ENCODE measurements around the gene HMOX1.
A peak's percentile ranks its signal among the peaks of the same experiment; 100 is the strongest.

Gene HMOX1, protein sequence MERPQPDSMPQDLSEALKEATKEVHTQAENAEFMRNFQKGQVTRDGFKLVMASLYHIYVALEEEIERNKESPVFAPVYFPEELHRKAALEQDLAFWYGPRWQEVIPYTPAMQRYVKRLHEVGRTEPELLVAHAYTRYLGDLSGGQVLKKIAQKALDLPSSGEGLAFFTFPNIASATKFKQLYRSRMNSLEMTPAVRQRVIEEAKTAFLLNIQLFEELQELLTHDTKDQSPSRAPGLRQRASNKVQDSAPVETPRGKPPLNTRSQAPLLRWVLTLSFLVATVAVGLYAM

DNA sequence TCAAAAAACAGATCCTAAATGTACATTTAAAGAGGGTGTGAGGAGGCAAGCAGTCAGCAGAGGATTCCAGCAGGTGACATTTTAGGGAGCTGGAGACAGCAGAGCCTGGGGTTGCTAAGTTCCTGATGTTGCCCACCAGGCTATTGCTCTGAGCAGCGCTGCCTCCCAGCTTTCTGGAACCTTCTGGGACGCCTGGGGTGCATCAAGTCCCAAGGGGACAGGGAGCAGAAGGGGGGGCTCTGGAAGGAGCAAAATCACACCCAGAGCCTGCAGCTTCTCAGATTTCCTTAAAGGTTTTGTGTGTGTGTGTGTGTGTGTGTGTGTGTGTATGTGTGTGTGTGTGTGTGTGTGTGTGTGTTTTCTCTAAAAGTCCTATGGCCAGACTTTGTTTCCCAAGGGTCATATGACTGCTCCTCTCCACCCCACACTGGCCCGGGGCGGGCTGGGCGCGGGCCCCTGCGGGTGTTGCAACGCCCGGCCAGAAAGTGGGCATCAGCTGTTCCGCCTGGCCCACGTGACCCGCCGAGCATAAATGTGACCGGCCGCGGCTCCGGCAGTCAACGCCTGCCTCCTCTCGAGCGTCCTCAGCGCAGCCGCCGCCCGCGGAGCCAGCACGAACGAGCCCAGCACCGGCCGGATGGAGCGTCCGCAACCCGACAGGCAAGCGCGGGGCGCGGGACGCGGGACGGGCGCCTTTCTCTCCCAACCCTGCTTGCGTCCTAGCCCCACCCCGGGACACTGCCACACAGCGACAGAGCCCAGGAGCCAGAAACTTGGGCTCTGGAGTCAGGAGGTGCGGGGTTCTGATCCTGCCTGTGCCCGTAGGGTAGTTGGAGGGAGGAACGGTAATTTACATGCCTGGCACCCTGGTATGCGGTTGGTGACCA, at the start of gene HMOX1:
Gene HMOX1, plus strand, starts transcription at position 560 of the 887 bp plus-strand sequence. Its CDS starts 78 bp downstream, at position 638.
- DNase-seq (ENCODE audit: low spot score), result peak; percentile 42

DNA sequence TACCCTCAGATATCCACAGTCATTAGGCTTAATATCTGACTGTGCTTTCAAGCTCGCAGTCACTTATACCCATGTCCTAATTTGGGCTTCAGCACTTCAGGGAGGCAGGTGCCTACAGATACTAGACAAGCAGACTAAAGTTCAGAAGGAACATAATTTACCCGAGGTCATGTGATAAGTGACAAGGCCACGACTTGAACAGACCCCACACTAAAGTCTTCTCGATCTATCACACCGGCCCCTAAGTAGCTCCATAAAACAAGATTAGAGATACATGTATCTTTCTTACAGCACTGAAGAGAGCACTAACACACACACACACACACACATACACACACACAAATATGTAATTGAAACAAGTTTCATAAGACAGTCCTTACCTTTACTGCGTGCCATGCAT, 48.6 kb upstream of the HMOX1 start:
- DNase-seq (ENCODE audit: low spot score), result no peak

DNA sequence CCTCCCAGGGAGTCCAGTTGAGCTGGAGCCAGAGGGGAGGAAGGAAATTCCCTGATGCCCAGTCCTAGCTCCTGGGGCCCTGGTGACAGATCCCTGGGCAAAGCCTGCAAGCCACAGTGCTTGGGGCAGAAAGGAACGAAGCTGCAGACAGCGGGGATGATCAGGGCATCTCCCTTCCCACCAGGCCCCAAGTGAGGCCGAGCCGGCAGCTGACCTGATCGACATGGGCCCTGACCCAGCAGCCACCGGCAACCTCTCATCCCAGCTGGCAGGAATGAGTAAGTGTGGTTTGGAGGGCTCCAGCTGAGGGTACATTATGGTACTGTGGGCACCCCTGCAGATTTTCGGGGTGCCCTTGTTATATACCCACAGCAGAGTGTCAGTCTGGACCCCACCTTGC, 47.7 kb upstream of the HMOX1 start:
- no peak for DNase-seq (ENCODE audit: low spot score)

DNA sequence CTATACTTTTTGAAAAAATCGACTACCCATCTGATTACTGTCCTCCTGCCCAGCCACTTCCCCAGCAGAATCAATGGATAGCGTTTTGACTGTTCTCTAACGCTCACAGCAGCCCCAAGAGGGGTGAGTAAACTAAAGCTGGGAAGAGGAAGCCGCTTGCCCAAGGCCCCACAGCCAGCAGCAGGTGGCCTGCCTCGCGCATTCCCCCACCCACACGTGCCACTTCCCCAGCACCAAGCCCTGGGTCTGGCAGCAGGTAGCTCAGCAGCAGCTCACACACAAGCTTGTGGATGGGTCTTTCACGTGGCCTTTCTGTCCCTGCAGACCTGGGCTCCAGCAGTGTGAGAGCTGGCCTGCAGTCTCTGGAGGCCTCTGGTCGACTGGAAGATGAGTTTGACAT, 46.9 kb upstream of the HMOX1 start:
- DNase-seq (ENCODE audit: low spot score), result no peak

DNA sequence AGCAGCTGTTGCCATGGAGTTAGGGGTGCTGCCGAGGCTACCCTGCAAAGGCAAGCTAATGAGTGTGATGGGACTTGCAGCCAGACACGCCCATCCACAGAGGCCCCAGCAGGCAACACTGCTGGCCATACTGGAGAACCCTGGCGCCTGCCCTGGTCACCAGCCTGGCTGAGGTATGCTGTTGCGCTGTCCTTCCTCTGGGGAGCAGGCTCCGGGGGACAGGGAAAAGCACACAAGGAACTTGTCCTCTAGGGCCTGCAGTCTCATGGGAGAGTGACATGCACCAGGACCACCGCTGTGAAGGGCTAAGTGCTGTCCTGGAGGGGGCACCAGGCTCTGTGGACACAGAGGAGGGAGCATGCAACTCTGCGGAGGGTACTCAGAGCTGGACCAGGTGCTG, 45.4 kb upstream of the HMOX1 start:
- DNase-seq (ENCODE audit: low spot score), result no peak

DNA sequence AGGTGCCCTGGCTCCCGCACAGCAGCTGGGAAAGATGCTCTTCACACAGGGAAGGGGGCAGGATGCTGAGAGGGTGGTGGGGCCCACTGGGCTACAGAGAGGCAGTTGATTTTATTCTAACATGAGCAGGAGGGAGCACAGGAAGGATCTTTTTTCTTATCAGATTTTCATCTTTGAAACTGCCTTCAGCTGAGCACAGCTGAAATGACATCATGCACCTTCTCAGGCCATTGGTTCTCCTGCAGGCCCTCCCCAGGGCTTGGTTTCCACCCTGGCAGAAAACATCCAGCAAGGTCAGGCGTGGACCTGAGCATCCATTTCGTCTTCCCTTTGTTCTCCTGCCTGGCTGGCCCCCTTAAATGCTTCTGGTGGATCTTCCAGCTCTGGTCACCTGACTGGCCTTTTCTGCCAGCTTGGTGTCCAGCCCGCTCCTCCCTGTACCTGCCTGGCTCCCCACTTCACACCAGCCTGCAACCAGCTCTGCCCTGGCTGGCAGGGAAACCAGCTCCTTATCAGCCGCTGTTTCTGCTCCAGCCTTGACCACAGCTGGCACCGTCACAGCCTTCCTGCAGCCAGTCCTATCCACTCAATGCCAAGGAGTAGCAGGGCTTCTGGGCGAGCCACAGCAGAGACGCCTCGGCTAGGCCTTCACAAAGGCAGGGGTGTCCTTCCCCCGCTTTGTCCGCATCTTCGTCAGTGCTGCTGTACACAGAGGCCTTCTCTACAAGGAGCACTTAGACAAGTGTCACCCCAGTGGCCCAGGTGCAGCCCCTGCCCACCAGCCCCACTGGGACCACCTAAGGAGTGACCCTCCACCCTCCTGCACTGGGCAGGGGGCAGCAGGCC, 44.7 kb upstream of the HMOX1 start:
- no peak for DNase-seq (ENCODE audit: low spot score)

DNA sequence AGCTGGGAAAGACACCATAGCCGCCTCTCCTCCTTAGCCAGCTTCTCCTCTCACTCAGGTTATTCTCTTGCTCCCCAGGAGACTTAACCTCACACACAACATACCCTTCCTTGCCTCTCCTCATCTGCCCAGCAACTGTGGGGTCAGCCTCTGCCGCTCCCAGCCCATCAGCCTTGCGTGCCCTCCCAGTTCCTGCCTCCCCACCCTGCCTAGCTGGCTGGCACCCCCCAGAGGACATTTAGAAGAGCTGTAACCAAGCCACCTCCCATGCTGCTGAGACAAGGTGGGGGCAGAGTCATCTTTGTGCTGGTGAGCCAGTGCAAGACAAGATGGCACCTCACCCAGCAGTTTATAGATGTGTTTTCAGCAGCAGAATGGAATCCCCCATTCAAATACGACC, 43.0 kb upstream of the HMOX1 start:
- DNase-seq (ENCODE audit: low spot score), result no peak

DNA sequence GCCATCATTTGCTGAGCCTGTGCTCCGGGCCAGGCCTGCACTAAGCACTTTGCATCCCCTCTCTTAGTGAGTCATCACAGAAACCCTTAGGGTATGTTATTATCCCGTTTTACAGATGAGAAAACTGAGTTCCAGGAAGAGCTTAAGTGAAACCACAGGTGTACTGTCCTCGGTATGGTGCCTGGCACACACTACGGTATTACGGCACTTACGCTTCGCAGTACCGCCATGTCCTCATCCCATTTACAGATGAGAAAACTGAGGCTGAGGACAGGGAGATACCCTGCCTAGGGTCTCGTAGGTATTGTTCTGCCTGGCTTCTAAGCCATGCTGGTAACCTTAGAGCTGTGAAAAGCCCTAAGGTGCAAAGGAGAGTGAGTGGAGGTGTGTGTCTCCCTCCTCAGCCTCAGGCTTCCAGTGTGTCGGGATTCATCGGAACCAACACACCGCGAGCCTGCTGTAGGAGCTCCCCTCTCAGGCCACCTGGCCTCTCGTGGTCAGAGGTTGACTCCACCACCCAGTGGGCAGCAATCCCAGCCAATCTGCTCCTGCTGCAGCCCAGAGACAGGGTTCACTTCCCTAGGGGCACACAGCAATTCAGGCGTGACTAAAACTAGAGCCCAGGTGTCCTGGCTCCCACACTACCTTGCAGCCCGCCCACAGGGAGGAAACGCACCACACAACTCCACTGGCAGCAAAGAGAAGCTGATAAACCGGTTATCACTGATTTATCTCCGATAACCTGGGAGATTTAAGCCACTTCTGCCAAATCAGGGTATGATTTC, 39.6 kb upstream of the HMOX1 start:
- DNase-seq (ENCODE audit: low spot score), result no peak

DNA sequence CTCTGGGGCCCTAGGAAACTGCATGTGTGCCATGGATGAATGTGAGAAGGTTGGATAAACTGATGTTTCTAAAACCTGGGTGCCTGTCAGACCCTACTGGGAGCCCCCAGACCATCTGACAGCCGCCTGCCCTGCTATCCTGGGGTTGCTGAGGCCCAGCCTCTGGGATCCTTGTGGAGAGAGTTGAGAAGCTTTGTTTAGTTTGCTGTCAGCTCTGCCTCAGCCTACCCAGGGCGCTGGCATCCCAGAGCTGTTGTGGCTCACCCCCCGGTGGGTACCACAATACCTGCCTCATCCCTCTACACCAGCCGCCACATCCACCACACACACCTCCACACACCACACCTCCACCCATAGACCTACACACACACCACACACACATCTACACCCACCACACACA, 38.5 kb upstream of the HMOX1 start:
- no peak for DNase-seq (ENCODE audit: low spot score)

DNA sequence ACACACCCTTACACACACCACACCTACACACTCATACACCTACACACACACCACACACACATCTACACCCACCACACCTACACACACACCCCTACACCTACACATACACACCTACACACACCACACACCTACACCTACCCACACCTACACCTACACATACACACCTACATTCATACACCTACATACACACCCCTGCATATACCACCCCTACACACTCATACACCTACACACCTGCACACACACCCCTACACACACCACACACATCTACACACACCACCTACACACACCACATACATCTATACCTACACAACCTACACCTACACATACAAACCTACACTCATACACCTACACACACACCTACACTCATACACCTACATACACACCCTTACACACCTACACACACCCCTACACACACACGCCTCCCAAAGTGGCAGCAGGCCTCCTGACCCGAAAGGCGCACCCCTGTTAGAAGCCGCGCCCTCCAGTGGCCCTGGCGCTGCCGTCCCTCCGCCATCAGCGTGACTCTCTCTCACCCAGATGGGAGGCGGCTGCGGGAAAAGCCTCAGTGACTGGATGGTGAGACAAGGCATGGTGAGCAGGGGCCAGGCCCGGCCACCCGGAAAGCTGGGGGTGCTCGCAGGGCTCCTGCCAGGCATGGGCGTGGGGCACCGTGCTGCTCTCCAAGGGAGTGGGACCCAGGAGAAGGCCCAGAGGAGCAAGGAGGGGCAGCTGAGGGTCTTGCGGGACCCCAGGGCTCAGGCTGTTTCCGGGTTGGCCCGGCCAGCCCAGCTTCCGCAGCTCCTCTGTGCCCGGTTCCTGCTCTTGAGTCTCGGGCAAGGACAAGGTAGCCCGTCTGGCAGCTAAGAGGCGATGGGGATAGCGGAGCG, 37.0 kb upstream of the HMOX1 start:
- DNase-seq (ENCODE audit: low spot score), result no peak

DNA sequence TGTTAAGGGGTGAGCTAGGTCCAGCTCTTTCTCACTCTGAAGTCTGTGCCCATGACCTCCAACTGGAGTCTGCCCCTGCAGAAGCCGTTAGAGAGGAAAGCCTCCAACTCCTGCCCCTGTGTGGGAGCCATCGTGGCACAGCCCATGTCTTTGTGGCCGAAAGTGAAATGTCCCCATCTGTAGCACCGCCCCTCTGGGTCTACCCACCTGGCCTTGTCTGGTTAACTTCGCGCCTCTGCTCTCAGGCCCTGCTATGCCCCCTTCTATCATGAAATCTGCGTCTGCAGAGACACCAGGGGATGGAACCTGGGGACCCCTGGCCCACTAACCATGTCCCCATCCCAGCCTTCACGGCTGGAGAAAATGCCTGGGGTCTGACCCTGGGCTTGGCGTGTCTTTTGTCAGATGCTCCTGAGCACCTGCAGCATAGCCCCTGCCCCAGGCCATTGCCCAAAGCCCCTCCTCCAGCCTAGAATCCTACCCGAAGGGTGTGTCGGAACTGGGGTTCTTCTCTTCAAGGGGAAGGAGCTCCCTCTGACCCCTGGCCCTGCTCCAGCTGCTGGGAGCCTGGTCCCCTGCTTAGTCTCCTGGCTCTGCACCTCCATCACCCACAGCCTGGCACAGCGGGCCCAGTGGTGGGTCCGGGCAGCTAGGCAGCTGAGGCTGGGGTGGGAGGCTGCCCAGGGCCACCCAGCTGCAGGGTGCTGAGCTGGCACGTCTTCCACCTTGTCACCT, 35.8 kb upstream of the HMOX1 start:
- DNase-seq (ENCODE audit: low spot score), result no peak

DNA sequence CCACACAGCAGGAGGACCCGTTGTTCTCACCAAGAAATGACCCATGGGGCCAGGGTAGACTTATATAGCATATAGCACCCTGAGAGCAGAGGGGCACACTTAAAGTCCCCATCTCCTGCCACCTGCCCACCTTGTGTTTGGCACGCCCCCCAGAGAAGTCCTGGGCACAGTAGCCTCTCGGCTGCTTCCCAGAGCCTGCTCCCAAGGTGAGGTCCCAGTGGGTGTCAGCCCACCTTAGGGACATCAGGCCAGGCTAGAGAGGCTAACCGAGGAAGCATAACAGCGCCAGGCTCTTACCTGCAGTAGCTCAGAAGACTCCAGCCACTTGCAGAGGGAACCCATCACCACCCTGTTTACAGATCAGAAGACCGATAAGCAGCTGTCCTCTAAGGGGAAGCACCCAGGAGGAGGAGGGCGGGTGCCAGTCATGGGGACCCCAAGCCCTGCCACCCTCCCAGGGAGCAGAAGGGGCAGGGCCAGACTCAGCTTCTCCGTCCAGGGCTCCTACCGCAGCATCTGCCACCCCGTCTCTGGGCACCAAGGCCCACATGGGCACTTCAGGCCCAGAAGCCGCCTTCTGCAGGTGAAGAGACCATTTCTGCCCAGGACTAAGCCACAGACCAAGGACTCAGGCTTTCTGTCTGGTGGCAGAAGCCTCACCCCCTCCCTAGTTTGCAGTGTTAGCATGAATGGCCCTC, 34.9 kb upstream of the HMOX1 start:
- DNase-seq (ENCODE audit: low spot score), result no peak

DNA sequence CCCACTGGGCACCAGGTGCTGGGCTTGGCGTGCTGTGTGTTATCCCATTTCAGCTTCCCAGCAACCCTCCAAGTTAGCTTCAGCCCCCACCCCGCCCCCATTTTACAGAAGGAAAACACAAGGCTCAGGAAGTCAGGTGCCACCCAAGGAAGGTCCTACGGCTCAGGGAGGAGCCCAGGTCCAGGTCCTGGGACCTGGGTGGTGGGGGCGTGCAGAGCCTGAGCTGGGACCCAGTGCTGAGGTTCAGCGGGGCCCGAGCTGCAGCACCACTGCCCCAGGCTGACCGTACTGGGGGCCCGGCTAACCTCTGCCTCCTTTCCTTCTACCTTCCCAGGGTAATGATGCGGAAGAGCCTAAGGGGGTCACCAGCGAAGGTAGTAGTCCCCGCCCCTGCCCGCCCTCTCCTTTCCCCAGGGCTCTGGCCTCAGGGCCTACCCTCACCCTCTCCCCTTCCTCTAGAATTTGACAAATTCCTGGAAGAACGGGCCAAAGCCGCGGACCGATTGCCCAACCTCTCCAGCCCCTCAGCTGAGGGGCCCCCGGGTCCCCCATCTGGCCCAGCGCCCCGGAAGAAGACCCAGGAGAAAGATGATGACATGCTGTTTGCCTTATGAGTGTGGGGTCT, 34.2 kb upstream of the HMOX1 start:
- DNase-seq (ENCODE audit: low spot score), result no peak

DNA sequence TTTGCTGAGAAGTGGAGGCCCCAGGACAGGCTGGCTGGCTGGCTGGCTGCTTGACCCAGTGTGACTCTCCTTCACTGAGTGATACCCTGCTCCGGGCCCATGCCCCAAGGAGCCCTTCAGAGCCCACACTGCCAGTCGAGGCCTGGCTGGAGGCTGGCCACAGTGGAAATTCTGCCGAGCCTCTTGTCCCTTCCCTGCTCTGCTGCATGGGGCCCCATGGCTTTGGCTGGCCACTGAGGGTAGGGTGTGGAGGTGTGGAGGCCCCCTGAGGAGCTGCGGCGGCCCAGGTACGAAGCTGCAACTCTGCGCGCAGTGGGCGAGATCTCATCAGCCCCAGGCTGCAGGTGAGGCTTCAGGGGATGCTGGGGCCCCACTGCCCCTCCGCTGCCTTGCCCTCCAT, 33.4 kb upstream of the HMOX1 start:
- DNase-seq (ENCODE audit: low spot score), result no peak

DNA sequence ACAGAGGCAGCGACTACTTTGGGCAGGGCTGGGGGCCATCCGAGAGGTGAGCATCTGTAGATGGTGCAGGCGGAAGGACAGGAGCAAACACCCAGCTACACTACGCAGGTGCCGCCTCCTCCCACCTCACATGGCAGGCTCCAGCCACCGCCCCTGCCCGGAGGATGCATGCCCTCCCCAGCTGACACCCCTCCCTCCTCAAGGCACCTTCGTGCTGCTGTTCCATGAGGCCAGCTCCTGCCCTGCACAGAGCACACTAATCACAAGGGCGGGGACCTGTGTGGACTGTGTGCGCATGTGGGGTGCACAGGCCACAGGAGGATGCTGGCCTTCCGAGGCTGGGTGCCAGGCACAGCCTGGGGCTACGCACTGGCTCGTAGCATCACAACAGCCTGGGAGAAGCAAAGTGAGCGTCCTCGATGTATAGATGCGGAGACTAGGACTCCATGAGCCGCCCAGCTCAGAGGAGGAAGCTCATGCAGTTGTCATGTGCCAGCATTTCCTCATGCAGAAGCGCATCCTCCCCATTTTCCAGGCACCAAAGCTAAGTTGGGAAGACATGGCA, 32.8 kb upstream of the HMOX1 start:
- DNase-seq (ENCODE audit: low spot score), result no peak

DNA sequence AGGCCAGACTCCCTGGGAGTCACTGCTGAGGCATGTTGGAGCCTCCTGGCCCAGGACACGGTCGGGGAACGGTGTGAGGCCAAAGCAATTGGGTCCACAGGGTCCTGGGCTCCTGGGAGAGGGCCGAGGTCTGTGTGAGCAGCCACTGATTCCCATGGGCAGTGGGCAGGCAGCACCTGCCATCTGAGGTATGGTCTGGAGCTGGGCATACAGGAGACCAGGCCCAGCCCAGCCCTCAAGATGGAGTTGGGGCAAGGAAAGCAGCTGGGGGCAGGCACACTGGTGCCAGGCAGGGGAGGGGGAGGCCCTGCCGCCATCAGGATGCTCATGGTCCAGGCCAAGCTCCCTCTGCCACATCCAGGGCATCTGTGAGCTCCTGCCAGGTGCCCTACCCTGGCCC, 32.2 kb upstream of the HMOX1 start:
- DNase-seq (ENCODE audit: low spot score), result no peak

DNA sequence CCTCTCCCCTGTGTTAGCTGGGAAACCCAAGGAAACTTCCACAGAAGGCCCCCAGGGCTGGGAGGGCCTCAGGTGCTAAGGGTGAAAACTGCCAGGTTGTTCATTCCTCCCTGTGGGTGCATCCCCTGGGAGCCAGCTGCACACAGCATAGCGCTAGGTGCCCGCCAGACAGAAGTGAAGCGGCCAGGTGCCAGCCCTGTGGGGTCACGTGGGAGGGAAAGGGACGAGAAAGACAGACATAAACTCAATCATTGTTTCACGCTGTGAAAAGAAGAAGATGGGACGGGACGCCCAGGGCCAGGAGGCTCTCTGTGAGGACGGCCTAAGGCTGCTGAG, 31.6 kb upstream of the HMOX1 start:
- no peak for DNase-seq (ENCODE audit: low spot score)

DNA sequence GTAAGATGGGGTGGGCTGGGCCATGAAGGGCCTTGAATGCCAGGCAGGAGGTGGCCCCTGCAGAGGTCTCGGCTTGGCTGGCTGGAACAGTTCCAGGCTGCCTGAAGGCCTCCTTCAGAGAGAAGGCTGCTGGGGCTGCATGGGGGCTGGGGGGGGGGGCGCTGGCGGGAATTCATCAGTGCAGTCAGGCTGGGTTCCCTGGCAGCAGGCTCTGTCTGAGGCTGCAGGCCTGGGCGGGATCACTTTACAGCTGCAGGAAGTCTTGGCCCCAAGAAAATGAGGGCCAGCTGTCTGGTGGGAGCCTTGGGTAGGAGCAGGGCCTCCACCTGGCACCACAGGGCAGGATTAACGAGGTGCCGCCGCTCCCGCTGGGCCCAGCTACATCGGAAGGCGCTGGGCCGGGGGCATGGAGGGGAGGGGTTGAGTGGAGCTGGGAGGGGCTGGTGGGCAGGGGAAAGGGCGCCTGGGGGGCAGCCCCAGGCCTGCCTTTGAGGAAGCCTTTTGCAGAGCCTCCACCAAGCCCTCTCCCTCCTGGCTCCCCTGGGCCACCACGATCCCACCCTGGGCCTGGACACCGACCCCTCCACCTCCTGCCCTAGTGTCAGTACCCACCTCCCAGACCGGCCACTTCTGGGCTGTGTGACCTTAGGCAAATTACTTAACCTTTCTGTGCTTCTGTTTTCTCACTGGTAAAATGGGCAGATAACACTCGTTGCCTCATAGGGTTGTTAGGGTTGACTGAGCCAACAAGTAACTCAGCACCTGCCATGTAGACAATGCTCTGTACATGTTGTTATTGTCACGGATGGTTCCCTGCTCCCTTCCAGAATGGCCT, 31.0 kb upstream of the HMOX1 start:
- DNase-seq (ENCODE audit: low spot score), result no peak
